Pancreas (tissue), 10 donors: ENCODE measurements around the gene TNFRSF21. TPM values are rescaled to one million over a fixed set of nuclear protein-coding genes. Genes with fewer than 3 reads are reported as not detected.
A peak's percentile ranks its signal among the peaks of the same experiment; 100 is the strongest.
"Not testable (repeated sequence)": the region's sequence is repeated elsewhere in the genome, so short reads cannot be mapped to it uniquely, and the experiment has no call there.

Experiments
- ATAC-seq, 4 donors: fragments of 200-7000 bp; cut with Tn5 transposase; one replicate each; pipeline versions ENCODE4 v1.8.0 to v1.9.1; 2020; ENCODE audit warnings: mild to moderate bottlenecking in 4 of 4, moderate library complexity in 4 of 4
- DNase-seq, 6 donors: peaks; one replicate each; pipeline ENCODE4 v3.0.0-alpha.2; 2020
- FAIRE-seq: peaks from 2 replicates; lab custom pipeline; 2012; peaks lifted over from hg19 to GRCh38; lab: Jason Lieb, UNC
- H3K27ac ChIP-seq, 4 donors: fragments of 200-600 bp; sonication (generic); 1 replicate in 3 of 4; 2 replicates in 1 of 4; pipeline versions ENCODE4 v1.5.0 to v1.8.0; 2020
- H3K27me3 ChIP-seq, 4 donors: fragments of 200-600 bp; one replicate each; pipeline ENCODE4 v1.8.0; 2021
- H3K36me3 ChIP-seq, 3 donors: fragments of 200-600 bp; sonication (generic) in 1 of 3; one replicate each; pipeline versions ENCODE4 v1.5.0 to v1.8.0; 2020 to 2021
- H3K4me1 ChIP-seq, 3 donors: fragments of 200-600 bp; one replicate each; pipeline ENCODE4 v1.8.0; 2021
- H3K4me3 ChIP-seq, 4 donors: fragments of 200-600 bp; sonication (generic) in 2 of 4; one replicate each; pipeline versions ENCODE4 v1.5.0 to v1.8.0; 2020 to 2021
- H3K9me3 ChIP-seq, 4 donors: fragments of 200-600 bp; one replicate each; pipeline ENCODE4 v1.8.0; 2021
- WGBS, 2 donors: extraction: QIAGEN DNeasy Blood & Tissue Kit; methylation state at CpG; one replicate each; pipeline ENCODE4 v1.1.7; 2013; 5-methylcytosine and 5-hydroxymethylcytosine counted together
- intact Hi-C, 3 donors: fragments of 100-400 bp; cut with DNase I; formaldehyde crosslinking; loops; one replicate each; pipeline versions ENCODE4 v1.11.1 to v1.14.2; 2022
- polyA plus RNA-seq, 2 donors: library from polyadenylated mRNA; stranded (reverse); fragments of 200-250 nt; gene quantifications; one replicate each; pipeline ENCODE4 v1.2.3, GENCODE V29; 2013
- total RNA-seq, 6 donors: library from RNA; stranded (reverse); fragmentation: NEBNext Ultra II Directional in 4 of 6; extraction: Animal tissue kit (Norgen Biotek cat#: 25700) in 4 of 6; gene quantifications; one replicate each; pipeline versions ENCODE4 v1.2.1 to v1.2.4, GENCODE V29; 2021 to 2023
- TF ChIP-seq, protein P1 (sequence below), 4 donors: fragments of 200-600 bp; sonication (generic) in 3 of 4; IDR thresholded peaks; one replicate each; pipeline versions ENCODE4 v1.5.0 to v1.8.0; 2021; ENCODE audit warnings: antibody characterized with exemption in 4 of 4
- donor health status: healthy with polysubstance abuse.
- donor health status: DM: no; HTN: no; CAD: no; lungs with moderate emphysema.
- donor health status: DM: no; HTN: no; CAD: no.
- donor health status: control.
- donor health status: control.
- donor health status: Bipolar disorder and iron deficiency.
- donor health status: DM: yes; HTN: yes; CAD: no.
- donor health status: DM: no; HTN: no; CAD: no.
- donor health status: DM: no; HTN: no; CAD: no.
- donor health status: DM: yes; HTN: yes; CAD: no.

TNFRSF21 gene
- total and polyA plus RNA-seq, 8 donors = 9.7 to 50.1 (median 15.8) TPM

DNA sequence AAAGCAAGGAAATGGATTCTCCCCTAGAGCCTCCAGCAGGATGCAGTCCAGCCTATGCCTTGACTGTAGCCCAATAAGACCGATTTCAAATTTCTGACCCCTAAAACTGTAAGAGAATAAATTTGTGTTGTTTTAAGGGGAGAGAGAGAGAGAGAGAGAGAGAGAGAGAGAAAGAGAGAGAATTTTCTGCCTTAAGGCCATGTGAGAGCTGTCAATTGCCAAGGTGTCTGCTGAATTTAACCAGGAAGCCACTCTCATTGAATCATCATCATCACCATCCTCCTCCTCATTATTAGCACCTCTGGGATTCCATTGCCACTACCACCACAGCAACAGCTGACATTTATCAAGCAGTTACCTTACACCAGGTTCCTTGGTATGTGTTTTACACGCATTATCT, 27.8 kb upstream of the TNFRSF21 start:
- Histone ChIP-seq H3K9me3 (no peaks in the 10 kb centered on the region), H3K27me3 (no peaks in the 10 kb centered on the region), H3K4me3 (no peak overlapping the region), H3K4me1 (no peaks in the 10 kb centered on the region), H3K27ac (no peak overlapping the region), H3K36me3 (no peaks in the 10 kb centered on the region)
- ATAC-seq = no peak
- TF ChIP-seq, protein P1, sequence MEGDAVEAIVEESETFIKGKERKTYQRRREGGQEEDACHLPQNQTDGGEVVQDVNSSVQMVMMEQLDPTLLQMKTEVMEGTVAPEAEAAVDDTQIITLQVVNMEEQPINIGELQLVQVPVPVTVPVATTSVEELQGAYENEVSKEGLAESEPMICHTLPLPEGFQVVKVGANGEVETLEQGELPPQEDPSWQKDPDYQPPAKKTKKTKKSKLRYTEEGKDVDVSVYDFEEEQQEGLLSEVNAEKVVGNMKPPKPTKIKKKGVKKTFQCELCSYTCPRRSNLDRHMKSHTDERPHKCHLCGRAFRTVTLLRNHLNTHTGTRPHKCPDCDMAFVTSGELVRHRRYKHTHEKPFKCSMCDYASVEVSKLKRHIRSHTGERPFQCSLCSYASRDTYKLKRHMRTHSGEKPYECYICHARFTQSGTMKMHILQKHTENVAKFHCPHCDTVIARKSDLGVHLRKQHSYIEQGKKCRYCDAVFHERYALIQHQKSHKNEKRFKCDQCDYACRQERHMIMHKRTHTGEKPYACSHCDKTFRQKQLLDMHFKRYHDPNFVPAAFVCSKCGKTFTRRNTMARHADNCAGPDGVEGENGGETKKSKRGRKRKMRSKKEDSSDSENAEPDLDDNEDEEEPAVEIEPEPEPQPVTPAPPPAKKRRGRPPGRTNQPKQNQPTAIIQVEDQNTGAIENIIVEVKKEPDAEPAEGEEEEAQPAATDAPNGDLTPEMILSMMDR (IDR thresholded peaks at IDR 0.05) = no peak
- FAIRE-seq = no peak
- 60 to 74% methylated on average over 2 of the region's 2 CpGs for WGBS, 2 donors
- intact Hi-C loops = no loop called here
- DNase-seq = no peak

DNA sequence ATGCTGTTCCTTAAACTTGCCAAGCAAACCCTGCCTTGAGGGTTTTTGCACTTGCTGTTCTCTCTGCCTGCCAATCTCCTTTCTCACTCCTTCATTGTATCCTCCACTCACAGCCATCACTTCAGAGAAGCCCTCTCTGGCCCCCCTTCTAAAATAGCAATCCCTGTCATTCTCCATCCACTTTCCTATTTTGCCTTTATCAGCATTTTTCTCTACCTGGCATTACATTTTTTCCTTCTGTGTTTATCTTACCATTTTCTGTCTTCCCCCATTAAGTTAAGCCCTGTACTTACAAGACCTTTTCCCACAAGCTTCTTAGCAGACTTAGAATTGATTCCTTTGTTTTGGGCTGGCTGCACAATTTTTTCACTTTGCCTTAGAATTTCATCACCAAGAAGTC, 26.6 kb upstream of the TNFRSF21 start:
- no peak for DNase-seq
- FAIRE-seq = no peak
- H3K4me3 ChIP-seq = no peak overlapping the region
- no peaks in the 10 kb centered on the region for H3K4me1 ChIP-seq
- no peak overlapping the region for H3K27ac ChIP-seq
- no peaks in the 10 kb centered on the region for H3K27me3 ChIP-seq
- no peaks in the 10 kb centered on the region for H3K9me3 ChIP-seq
- no peaks in the 10 kb centered on the region for H3K36me3 ChIP-seq
- intact Hi-C loops = no loop called here
- TF ChIP-seq, protein P1 (IDR thresholded peaks at IDR 0.05) = no peak
- ATAC-seq = no peak

DNA sequence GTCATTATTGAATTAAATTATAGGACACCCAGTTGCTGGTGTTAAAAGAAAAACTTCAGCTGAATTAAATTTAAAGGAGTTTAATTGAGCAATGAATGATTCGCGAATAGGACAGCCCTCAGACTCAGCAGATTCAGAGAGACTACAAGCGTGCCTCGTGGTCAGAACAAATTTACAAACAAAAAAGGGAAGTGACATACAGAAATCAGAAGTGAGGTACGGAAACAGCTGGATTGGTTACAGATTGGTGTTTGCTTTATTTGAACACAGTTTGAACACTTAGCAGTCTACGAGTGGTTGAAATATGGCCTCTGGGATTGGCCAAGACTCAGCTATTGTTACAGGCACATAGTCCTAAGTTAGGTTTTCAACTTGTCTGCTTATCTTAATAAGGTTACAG, 25.8 kb upstream of the TNFRSF21 start:
- Histone ChIP-seq H3K36me3 (no peaks in the 10 kb centered on the region), H3K27me3 (no peaks in the 10 kb centered on the region), H3K4me1 (no peaks in the 10 kb centered on the region), H3K9me3 (no peaks in the 10 kb centered on the region), H3K27ac (no peak overlapping the region), H3K4me3 (no peak overlapping the region)
- TF ChIP-seq, protein P1 (IDR thresholded peaks at IDR 0.05) = no peak
- DNase-seq = no peak
- intact Hi-C loops = no loop called here
- 64 to 68% methylated on average over 6 of the region's 6 CpGs for WGBS, 2 donors
- ATAC-seq = peak in 2 of 4 donors; percentile 30 to 50
- no peak for FAIRE-seq

DNA sequence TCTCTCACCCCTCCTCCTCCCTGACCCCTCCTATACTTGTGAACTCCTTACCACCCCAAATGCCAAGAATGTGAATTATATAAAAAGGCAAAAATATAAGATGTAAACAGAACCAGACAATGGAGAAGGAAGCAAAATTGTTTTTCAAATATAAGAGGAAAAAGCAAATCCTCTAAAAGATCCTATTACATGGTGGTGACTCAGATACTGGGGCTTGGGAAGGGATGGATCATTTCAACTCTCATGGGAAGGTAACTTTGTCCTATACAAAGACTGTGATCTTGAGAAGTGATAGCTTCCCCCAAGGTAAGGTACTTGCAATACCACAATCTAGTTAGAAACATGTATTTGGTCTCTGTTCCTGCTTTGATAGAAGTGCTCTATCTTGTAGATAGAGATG, 24.6 kb upstream of the TNFRSF21 start:
- ATAC-seq (no peak), DNase-seq (no peak), FAIRE-seq (no peak)
- H3K4me3 ChIP-seq = no peak overlapping the region
- no peak overlapping the region for H3K27ac ChIP-seq
- no peaks in the 10 kb centered on the region for H3K4me1 ChIP-seq
- no peaks in the 10 kb centered on the region for H3K9me3 ChIP-seq
- TF ChIP-seq, protein P1 (IDR thresholded peaks at IDR 0.05) = no peak
- intact Hi-C loops = no loop called here
- no peaks in the 10 kb centered on the region for H3K36me3 ChIP-seq
- no peaks in the 10 kb centered on the region for H3K27me3 ChIP-seq

DNA sequence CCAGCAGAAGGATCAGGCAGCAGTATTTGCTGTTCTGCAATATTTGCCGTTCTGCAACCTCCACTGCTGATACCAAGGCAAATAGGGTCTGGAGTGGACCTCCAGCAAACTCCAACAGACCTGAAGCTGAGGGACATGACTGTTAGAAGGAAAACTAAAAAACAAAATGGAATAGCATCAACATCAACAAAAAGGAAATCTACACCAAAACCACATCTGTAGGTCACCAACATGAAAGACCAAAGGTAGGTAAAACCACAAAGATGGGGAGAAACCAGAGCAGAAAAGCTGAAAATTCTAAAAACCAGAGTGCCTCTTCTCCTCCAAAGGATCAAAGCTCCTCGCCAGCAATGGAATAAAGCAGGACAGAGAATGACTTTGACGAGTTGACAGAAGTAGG, 18.9 kb upstream of the TNFRSF21 start:
- intact Hi-C loops, H3K27me3 ChIP-seq, FAIRE-seq, H3K27ac ChIP-seq, H3K36me3 ChIP-seq, DNase-seq, H3K9me3 ChIP-seq, H3K4me3 ChIP-seq, H3K4me1 ChIP-seq, ATAC-seq: not testable (repeated sequence)
- 75 to 77% methylated on average over 3 of the region's 3 CpGs for WGBS, 2 donors

DNA sequence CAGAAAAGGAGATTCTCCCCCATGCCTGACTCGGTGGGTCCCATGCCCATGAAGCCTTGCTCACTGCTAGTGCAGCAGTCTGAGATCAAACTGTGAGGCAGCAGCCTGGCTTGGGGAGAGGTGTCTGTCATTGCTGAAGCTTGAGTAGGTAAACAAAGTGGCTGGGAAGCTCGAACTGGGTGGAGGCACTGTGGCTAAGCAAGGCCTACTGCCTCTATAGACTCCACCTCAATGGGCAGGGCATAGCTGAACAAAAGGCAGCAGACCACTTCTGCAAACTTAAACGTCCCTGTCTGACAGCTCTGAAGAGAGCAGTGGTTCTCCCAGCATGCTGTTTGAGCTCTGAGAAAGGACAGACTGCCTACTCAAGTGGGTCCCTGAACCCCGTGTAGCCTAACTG, 18.4 kb upstream of the TNFRSF21 start:
- WGBS, 2 donors = 61 to 67% methylated on average over 4 of the region's 4 CpGs
- H3K4me3 ChIP-seq, H3K9me3 ChIP-seq, intact Hi-C loops, H3K27me3 ChIP-seq, ATAC-seq, FAIRE-seq, DNase-seq, H3K4me1 ChIP-seq, H3K27ac ChIP-seq, H3K36me3 ChIP-seq: not testable (repeated sequence)
